IMR-90 (cell line): ENCODE results near the gene SLC8A3. TPM values are rescaled to one million over a fixed set of nuclear protein-coding genes. Genes with fewer than 3 reads are reported as not detected.

Experiments used
- ATAC-seq: fragments of 200-7000 bp; cut with Tn5 transposase; 2 replicates; pipeline ENCODE4 v1.9.1; 2020; ENCODE audit warnings: low read depth, mild to moderate bottlenecking, moderate library complexity
- BruUV-seq: library from RNA; stranded (reverse); fragments of 400-500 nt; replicated peaks from 2 replicates; lab custom pipeline; 2021; lab: Mats Ljungman, UMichigan
- CTCF ChIA-PET: fragments of 300-600 bp; formaldehyde crosslinking; extraction: SDS; loops from one replicate; lab custom pipeline; 2021; ENCODE audit warnings: antibody characterized with exemption; lab: Yijun Ruan, JAX
- POLR2A ChIA-PET: fragments of 300-600 bp; sonication (Branson Sonifier 250); formaldehyde crosslinking; loops from one replicate; lab custom pipeline; 2022; ENCODE audit warnings: antibody characterized with exemption; ENCODE audit not compliant: unreplicated experiment; lab: Charles Lee
- DNase-seq: peaks from one replicate; pipeline ENCODE4 v3.0.0; 2013
- H2AFZ ChIP-seq: replicated peaks from 2 replicates; pipeline ENCODE3; 2013; ENCODE audit warnings: low read length, mild to moderate bottlenecking; ENCODE audit not compliant: poor library complexity
- H2AK5ac ChIP-seq: 2 replicates; pipeline ENCODE4 v1.6.1; 2013; ENCODE audit warnings: low read depth, low read length, inconsistent platforms
- H2AK9ac ChIP-seq: replicated peaks from 2 replicates; pipeline ENCODE3; 2013; ENCODE audit warnings: mild to moderate bottlenecking, low read depth, low read length, moderate library complexity; ENCODE audit not compliant: poor library complexity
- H2BK120ac ChIP-seq: 2 replicates; pipeline ENCODE4 v1.6.1; 2013; ENCODE audit warnings: low read depth, low read length, inconsistent platforms
- H2BK15ac ChIP-seq: 3 replicates; pipeline ENCODE4 v1.6.1; 2013; ENCODE audit warnings: low read depth, low read length, inconsistent platforms
- H2BK20ac ChIP-seq: 2 replicates; pipeline ENCODE4 v1.6.1; 2013; ENCODE audit warnings: low read depth, mild to moderate bottlenecking, inconsistent platforms, low read length, moderate library complexity
- H2BK5ac ChIP-seq: 2 replicates; pipeline ENCODE4 v1.6.1; 2013; ENCODE audit warnings: mild to moderate bottlenecking, low read depth, low read length, inconsistent platforms; ENCODE audit not compliant: poor library complexity, severe bottlenecking
- H3K14ac ChIP-seq: replicated peaks from 2 replicates; pipeline ENCODE4 v1.6.1; 2013; ENCODE audit warnings: low read depth, low read length, inconsistent platforms
- H3K18ac ChIP-seq: 2 replicates; pipeline ENCODE4 v1.6.1; 2013; ENCODE audit warnings: low read depth, low read length, control low read depth
- H3K23ac ChIP-seq: 2 replicates; pipeline ENCODE4 v1.6.1; 2013; ENCODE audit warnings: low read depth, low read length, inconsistent platforms
- H3K27ac ChIP-seq: 2 replicates; pipeline ENCODE4 v1.5.1; 2013; ENCODE audit warnings: mild to moderate bottlenecking, control low read depth, low read length; ENCODE audit not compliant: insufficient read depth
- H3K27me3 ChIP-seq: 2 replicates; pipeline ENCODE4 v1.6.1; 2013; ENCODE audit warnings: low read length; ENCODE audit not compliant: control insufficient read depth, insufficient read depth
- H3K36me3 ChIP-seq: 2 replicates; pipeline ENCODE4 v1.6.1; 2013; ENCODE audit warnings: low read length, mixed read lengths; ENCODE audit not compliant: control insufficient read depth, insufficient read depth
- H3K4ac ChIP-seq: 2 replicates; pipeline ENCODE4 v1.6.1; 2013; ENCODE audit warnings: low read depth, low read length, inconsistent platforms
- H3K4me1 ChIP-seq: 2 replicates; pipeline ENCODE4 v1.6.1; 2013; ENCODE audit warnings: low read length, mixed read lengths; ENCODE audit not compliant: control insufficient read depth, insufficient read depth
- H3K4me2 ChIP-seq: 2 replicates; pipeline ENCODE4 v1.6.1; 2013; ENCODE audit warnings: low read depth, mild to moderate bottlenecking, control low read depth, low read length, moderate library complexity
- H3K4me3 ChIP-seq: 2 replicates; pipeline ENCODE4 v1.5.1; 2013; ENCODE audit warnings: low read depth, mild to moderate bottlenecking, control low read depth, low read length, moderate library complexity; ENCODE audit not compliant: insufficient read depth
- H3K56ac ChIP-seq: 2 replicates; pipeline ENCODE4 v1.6.1; 2013; ENCODE audit warnings: low read length, inconsistent platforms; ENCODE audit not compliant: insufficient read depth; ENCODE audit errors: extremely low read depth
- H3K79me1 ChIP-seq, 2 experiments: 2 replicates each; pipeline ENCODE4 v1.6.1; 2013; ENCODE audit warnings: low read length in 2 of 2, inconsistent platforms in 1 of 2, low read depth in 1 of 2
- H3K9ac ChIP-seq: 2 replicates; pipeline ENCODE4 v1.6.1; 2013; ENCODE audit warnings: low read depth, low read length, control low read depth
- H3K9me1 ChIP-seq: 2 replicates; pipeline ENCODE4 v1.6.1; 2013; ENCODE audit warnings: low read length, inconsistent platforms; ENCODE audit not compliant: insufficient read depth
- H3K9me3 ChIP-seq: 2 replicates; pipeline ENCODE4 v1.6.1; 2013; ENCODE audit warnings: low read length; ENCODE audit not compliant: control insufficient read depth, insufficient read depth
- H4K20me1 ChIP-seq: 2 replicates; pipeline ENCODE4 v1.6.1; 2013; ENCODE audit warnings: low read length, inconsistent platforms; ENCODE audit not compliant: insufficient read depth
- H4K5ac ChIP-seq: 2 replicates; pipeline ENCODE4 v1.6.1; 2013; ENCODE audit warnings: mild to moderate bottlenecking, low read depth, low read length, control low read depth
- H4K8ac ChIP-seq, 2 experiments: 2 replicates each; pipeline ENCODE4 v1.6.1; 2013; ENCODE audit warnings: low read depth in 2 of 2, low read length in 2 of 2, control low read depth in 1 of 2, inconsistent platforms in 1 of 2
- H4K91ac ChIP-seq: 2 replicates; pipeline ENCODE4 v1.6.1; 2013; ENCODE audit warnings: low read depth, low read length, inconsistent platforms; ENCODE audit not compliant: insufficient read depth
- BHLHE40 ChIP-seq: fragments of 150-350 bp; IDR thresholded peaks from 2 replicates; pipeline ENCODE4 v1.6.1; 2016; ENCODE audit warnings: mild to moderate bottlenecking, low read depth, low read length
- CEBPB ChIP-seq: IDR thresholded peaks from 2 replicates; pipeline ENCODE4 v1.6.1; 2012; ENCODE audit warnings: low read depth, low read length, improper control_type of control experiment
- CHD1 ChIP-seq: IDR thresholded peaks from 2 replicates; pipeline ENCODE4 v1.6.1; 2012; ENCODE audit warnings: low read depth, low read length, improper control_type of control experiment
- FOS ChIP-seq: fragments of 150-350 bp; IDR thresholded peaks from 2 replicates; pipeline ENCODE4 v1.6.1; 2016; ENCODE audit warnings: low read depth, low read length
- MAFK ChIP-seq: IDR thresholded peaks from 2 replicates; pipeline ENCODE4 v1.6.1; 2012; ENCODE audit warnings: low read depth, low read length, improper control_type of control experiment
- MAZ ChIP-seq: IDR thresholded peaks from 2 replicates; pipeline ENCODE4 v1.6.1; 2012; ENCODE audit warnings: low read depth, mild to moderate bottlenecking, low read length, improper control_type of control experiment, moderate library complexity, borderline replicate concordance
- MXI1 ChIP-seq: IDR thresholded peaks from 2 replicates; pipeline ENCODE4 v1.6.1; 2012; ENCODE audit warnings: low read depth, mild to moderate bottlenecking, low read length, moderate library complexity, borderline replicate concordance
- NFE2L2 ChIP-seq: fragments of 150-350 bp; IDR thresholded peaks from 2 replicates; pipeline ENCODE4 v1.6.1; 2016; ENCODE audit warnings: low read depth, mild to moderate bottlenecking, low read length
- POLR2A ChIP-seq: IDR thresholded peaks from 2 replicates; pipeline ENCODE4 v1.6.1; 2012; ENCODE audit warnings: mild to moderate bottlenecking, low read depth, low read length
- RAD21 ChIP-seq: IDR thresholded peaks from 2 replicates; pipeline ENCODE4 v1.6.1; 2012; ENCODE audit warnings: low read length, improper control_type of control experiment
- RCOR1 ChIP-seq: IDR thresholded peaks from 2 replicates; pipeline ENCODE4 v1.6.1; 2012; ENCODE audit warnings: mild to moderate bottlenecking, low read length, improper control_type of control experiment; ENCODE audit not compliant: insufficient replicate concordance
- RFX5 ChIP-seq: IDR thresholded peaks from 2 replicates; pipeline ENCODE4 v1.8.0; 2012; ENCODE audit warnings: low read depth, mild to moderate bottlenecking, low read length, moderate library complexity
- SMC3 ChIP-seq: fragments of 150-350 bp; IDR thresholded peaks from 2 replicates; pipeline ENCODE4 v1.6.1; 2016; ENCODE audit warnings: low read depth, mild to moderate bottlenecking, antibody characterized with exemption, low read length, moderate library complexity
- WGBS, 2 experiments: methylation state at CpG; one replicate each; pipeline versions ENCODE4 v1.1.5 to v1.1.7; 2013; ENCODE audit warnings: missing lambda C conversion rate in 2 of 2; ENCODE audit not compliant: insufficient read length in 1 of 2; ENCODE audit errors: extremely low coverage in 2 of 2; 5-methylcytosine and 5-hydroxymethylcytosine counted together
- dilution Hi-C: fragments of 300-500 bp; cut with HindIII; formaldehyde crosslinking; loops from one replicate; pipeline ENCODE4 v1.14.3; 2018; ENCODE audit warnings: low sequenced_read_pairs; ENCODE audit not compliant: unreplicated experiment
- in situ Hi-C: fragments of 300-500 bp; cut with MboI; formaldehyde crosslinking; loops from 3 replicates; pipeline ENCODE4 v1.14.3; 2019; ENCODE audit warnings: low sequenced_read_pairs, inconsistent platforms, mixed read lengths
- intact Hi-C: fragments of 100-400 bp; cut with micrococcal nuclease; formaldehyde crosslinking; loops from 2 replicates; pipeline ENCODE4 v1.10.0; 2022
- polyA plus RNA-seq, 3 experiments: library from polyadenylated mRNA; depleted of rRNA; stranded (reverse); fragments of >200 nt; gene quantifications; 2 replicates each; pipeline ENCODE4 v1.2.3, GENCODE V29; 2012; ENCODE audit warnings: low replicate concordance in 1 of 3
- total RNA-seq: library from RNA; depleted of rRNA; stranded (reverse); fragments of >200 nt; gene quantifications from 2 replicates; pipeline ENCODE4 v1.2.3, GENCODE V29; 2012
- TF ChIP-seq, protein P1 (sequence below): fragments of 150-350 bp; IDR thresholded peaks from 2 replicates; pipeline ENCODE4 v1.6.1; 2016; ENCODE audit warnings: low read depth, mild to moderate bottlenecking, low read length, moderate library complexity, borderline replicate concordance
- TF ChIP-seq, protein P2 (sequence below): fragments of 150-350 bp; IDR thresholded peaks from 2 replicates; pipeline ENCODE4 v1.6.1; 2017; ENCODE audit warnings: mild to moderate bottlenecking, antibody characterized with exemption, low read length, low read depth

SLC8A3 gene
- total and polyA plus RNA-seq, 2 of the 4 experiments (the other 2 are of a cell fraction): under 0.01 TPM; not detected in 1

DNA sequence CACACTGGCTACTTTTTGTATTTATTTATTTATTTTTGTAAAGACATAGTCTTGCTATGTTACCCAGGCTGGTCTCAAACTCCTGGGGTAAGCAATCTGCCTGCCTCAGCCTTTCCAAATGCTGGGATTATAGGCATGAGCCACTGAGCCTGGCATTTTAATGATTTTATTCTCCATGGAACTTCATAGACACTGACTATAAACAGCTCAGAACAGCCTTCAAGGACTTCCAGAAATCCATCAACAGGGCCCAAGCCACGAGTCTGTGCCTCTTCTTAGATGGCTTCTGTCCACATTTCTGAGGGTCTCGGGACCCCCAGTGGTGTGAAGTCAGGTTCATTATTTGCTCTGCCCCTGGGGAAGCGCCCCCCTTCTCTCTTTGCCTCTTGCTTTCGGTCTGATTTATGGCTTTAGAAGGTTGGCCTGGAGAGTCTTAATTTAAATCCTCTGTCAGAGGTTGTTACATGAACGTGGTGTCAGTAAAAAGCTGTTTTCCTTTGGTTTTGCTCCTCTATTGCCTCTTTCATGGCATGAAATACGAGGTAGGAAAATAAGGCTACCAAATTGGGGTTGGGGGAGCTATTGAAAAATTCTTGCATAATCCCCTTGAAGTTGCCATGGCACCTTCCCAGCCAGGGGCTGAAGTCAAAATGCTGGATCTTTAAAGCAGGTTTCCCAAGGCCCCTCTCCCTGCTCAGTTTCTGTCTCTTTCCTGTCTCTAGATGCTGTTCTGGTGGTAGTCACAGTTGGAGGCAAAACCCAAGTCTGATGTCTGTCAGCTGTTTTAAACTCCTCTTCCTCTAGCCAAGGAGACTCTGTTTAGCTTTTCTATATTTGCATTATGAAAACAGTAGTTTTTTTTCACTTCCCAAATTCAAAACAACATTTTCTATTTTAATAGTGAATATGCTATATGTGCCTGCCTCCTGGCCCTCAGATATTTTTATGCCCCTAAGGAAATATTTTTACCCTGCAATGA, 180.2 kb downstream of the SLC8A3 start:
- H2BK20ac ChIP-seq: no peak overlapping the region
- H4K5ac ChIP-seq: peak overlapping the region; percentile 39
- no peaks in the 10 kb centered on the region for H3K79me1 ChIP-seq
- in situ Hi-C loops: loop anchor here (25.0 kb wide), 1 partner anchor 421 kb away; no protein-coding TSS in a partner anchor
- DNase-seq (no peak), ATAC-seq (no peak; the same call in 1 of the 2 replicates)
- H3K14ac ChIP-seq: 0 out of 2 replicates have a peak overlapping the region, but pooled peaks have one; percentile 19
- peak overlapping the region; percentile 46; the same call in 1 of the 2 replicates for H3K27ac ChIP-seq
- ChIA-PET CTCF (no interaction called here), POLR2A (interaction anchor here (0.6 kb wide), 1 partner anchor 202 kb away, joined by 8 read pairs; no protein-coding TSS in a partner anchor)
- no peaks in the 10 kb centered on the region for H3K9me1 ChIP-seq
- no peak overlapping the region for H3K4me3 ChIP-seq
- no peak overlapping the region for H3K4ac ChIP-seq
- H3K56ac ChIP-seq: no peak overlapping the region
- H3K27me3 ChIP-seq: no peaks in the 10 kb centered on the region
- no peak overlapping the region for H2AK5ac ChIP-seq
- no peak overlapping the region for H3K23ac ChIP-seq
- peak overlapping the region; percentile 15; the same call in 1 of the 2 replicates for H4K91ac ChIP-seq
- no peak overlapping the region for H2BK5ac ChIP-seq
- H3K36me3 ChIP-seq: peaks cover 6% of the 10 kb centered on the region
- no peaks in the 10 kb centered on the region for H4K20me1 ChIP-seq
- peak overlapping the region in 1 of 2 experiments; percentile 44; a peak in 1 of 4 replicates for H4K8ac ChIP-seq
- BruUV-seq: no TSS peak
- no peaks in the 10 kb centered on the region for H3K9me3 ChIP-seq
- no CpG with 5 or more reads among the region's 6 CpGs for WGBS, 2 experiments
- H3K4me1 ChIP-seq: peaks cover 8% of the 10 kb centered on the region
- H3K18ac ChIP-seq: peak overlapping the region; percentile 30
- dilution Hi-C loops: no loop called here
- H2AK9ac ChIP-seq: no peak overlapping the region
- peak overlapping the region; percentile 24; the same call in 1 of the 2 replicates for H3K4me2 ChIP-seq
- H3K9ac ChIP-seq: no peak overlapping the region
- no peak overlapping the region for H2BK15ac ChIP-seq
- intact Hi-C loops: no loop called here
- H2AFZ ChIP-seq: no peak overlapping the region
- no peak overlapping the region for H2BK120ac ChIP-seq
- TF ChIP-seq, protein P1, sequence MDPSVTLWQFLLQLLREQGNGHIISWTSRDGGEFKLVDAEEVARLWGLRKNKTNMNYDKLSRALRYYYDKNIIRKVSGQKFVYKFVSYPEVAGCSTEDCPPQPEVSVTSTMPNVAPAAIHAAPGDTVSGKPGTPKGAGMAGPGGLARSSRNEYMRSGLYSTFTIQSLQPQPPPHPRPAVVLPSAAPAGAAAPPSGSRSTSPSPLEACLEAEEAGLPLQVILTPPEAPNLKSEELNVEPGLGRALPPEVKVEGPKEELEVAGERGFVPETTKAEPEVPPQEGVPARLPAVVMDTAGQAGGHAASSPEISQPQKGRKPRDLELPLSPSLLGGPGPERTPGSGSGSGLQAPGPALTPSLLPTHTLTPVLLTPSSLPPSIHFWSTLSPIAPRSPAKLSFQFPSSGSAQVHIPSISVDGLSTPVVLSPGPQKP: no peak
- TF ChIP-seq MAZ: no peak
- no peak for TF ChIP-seq FOS
- TF ChIP-seq BHLHE40: no peak
- TF ChIP-seq NFE2L2: no peak
- no peak for TF ChIP-seq SMC3
- TF ChIP-seq RCOR1: no peak
- no peak for TF ChIP-seq POLR2A
- TF ChIP-seq RAD21: no peak
- TF ChIP-seq, protein P2, sequence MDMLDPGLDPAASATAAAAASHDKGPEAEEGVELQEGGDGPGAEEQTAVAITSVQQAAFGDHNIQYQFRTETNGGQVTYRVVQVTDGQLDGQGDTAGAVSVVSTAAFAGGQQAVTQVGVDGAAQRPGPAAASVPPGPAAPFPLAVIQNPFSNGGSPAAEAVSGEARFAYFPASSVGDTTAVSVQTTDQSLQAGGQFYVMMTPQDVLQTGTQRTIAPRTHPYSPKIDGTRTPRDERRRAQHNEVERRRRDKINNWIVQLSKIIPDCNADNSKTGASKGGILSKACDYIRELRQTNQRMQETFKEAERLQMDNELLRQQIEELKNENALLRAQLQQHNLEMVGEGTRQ: no peak
- TF ChIP-seq RFX5: no peak
- no peak for TF ChIP-seq CHD1
- no peak for TF ChIP-seq CEBPB
- no peak for TF ChIP-seq MXI1
- no peak for TF ChIP-seq MAFK
